ENCODE data around the gene CYBA.
A peak's percentile ranks its signal among the peaks of the same experiment; 100 is the strongest.

DNA sequence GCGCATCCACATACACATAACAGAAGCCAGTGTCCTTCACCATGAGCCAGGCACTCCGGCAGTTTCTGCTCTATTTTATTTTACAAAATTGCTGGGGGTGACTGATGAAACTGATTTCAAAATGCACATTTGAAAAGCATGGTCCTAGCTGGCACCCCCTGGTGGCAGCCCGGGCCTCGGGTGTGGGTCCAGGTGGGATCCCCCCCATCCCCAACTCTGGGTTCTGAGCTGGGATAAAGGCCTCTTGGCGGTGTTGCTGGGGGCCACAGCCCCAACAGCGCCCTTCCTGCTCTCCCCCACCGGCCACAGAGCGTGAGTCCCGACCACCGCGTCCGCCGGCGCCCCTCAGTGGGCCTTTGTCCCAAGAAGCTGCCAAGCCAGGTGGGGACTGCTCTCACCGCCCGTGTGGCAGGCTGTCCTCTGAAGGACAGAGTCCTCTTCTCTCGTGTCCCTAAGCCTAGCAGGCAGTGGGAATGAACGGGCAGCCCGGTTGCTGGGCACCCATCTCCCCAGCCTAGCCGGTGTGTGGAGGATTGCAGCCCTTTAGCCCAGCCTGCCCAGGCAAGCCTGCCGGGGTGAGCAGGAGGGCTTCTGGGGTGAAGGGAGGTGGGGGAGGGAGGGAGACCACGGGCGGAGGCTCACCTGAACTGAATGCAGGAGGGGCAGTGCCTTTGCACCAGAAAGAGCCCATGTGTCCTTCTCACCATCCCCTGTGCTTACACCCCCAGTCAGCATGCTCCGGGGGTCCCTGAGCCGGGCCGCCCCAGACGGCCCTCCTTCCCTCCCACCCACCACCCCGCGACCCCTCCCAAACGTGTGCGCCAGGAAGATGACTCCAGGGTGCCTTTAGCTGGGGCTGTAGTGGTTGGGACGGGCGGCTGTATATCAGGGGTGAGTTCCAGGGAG, 34.6 kb upstream of the CYBA start:
- TF ChIP-seq POLR2A (IDR thresholded peaks at IDR 0.05; ENCODE audit: low read depth, low read length), result no peak
- TF ChIP-seq, protein P1, sequence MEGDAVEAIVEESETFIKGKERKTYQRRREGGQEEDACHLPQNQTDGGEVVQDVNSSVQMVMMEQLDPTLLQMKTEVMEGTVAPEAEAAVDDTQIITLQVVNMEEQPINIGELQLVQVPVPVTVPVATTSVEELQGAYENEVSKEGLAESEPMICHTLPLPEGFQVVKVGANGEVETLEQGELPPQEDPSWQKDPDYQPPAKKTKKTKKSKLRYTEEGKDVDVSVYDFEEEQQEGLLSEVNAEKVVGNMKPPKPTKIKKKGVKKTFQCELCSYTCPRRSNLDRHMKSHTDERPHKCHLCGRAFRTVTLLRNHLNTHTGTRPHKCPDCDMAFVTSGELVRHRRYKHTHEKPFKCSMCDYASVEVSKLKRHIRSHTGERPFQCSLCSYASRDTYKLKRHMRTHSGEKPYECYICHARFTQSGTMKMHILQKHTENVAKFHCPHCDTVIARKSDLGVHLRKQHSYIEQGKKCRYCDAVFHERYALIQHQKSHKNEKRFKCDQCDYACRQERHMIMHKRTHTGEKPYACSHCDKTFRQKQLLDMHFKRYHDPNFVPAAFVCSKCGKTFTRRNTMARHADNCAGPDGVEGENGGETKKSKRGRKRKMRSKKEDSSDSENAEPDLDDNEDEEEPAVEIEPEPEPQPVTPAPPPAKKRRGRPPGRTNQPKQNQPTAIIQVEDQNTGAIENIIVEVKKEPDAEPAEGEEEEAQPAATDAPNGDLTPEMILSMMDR (conservative IDR thresholded peaks at IDR 0.05; ENCODE audit: low read depth, low read length), result peak; percentile 77
- peak; percentile 46 for TF ChIP-seq RAD21 (IDR thresholded peaks at IDR 0.05; ENCODE audit: low read length)
- no peak; the same call in 1 of the 2 replicates for TF ChIP-seq MAZ (IDR thresholded peaks at IDR 0.05; ENCODE audit: borderline replicate concordance, low read depth, low read length)
- TF ChIP-seq RCOR1 (IDR thresholded peaks at IDR 0.05; ENCODE audit: insufficient replicate concordance, low read length), result no peak
- TF ChIP-seq NFE2L2 (IDR thresholded peaks at IDR 0.05; ENCODE audit: low read depth, low read length), result no peak
- TF ChIP-seq, protein P2, sequence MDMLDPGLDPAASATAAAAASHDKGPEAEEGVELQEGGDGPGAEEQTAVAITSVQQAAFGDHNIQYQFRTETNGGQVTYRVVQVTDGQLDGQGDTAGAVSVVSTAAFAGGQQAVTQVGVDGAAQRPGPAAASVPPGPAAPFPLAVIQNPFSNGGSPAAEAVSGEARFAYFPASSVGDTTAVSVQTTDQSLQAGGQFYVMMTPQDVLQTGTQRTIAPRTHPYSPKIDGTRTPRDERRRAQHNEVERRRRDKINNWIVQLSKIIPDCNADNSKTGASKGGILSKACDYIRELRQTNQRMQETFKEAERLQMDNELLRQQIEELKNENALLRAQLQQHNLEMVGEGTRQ (IDR thresholded peaks at IDR 0.05; ENCODE audit: low read depth, low read length), result no peak
- TF ChIP-seq, protein P3, sequence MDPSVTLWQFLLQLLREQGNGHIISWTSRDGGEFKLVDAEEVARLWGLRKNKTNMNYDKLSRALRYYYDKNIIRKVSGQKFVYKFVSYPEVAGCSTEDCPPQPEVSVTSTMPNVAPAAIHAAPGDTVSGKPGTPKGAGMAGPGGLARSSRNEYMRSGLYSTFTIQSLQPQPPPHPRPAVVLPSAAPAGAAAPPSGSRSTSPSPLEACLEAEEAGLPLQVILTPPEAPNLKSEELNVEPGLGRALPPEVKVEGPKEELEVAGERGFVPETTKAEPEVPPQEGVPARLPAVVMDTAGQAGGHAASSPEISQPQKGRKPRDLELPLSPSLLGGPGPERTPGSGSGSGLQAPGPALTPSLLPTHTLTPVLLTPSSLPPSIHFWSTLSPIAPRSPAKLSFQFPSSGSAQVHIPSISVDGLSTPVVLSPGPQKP (IDR thresholded peaks at IDR 0.05; ENCODE audit: borderline replicate concordance, low read depth, low read length), result no peak
- peak; percentile 67 for TF ChIP-seq SMC3 (IDR thresholded peaks at IDR 0.05; ENCODE audit: low read depth, low read length)
- TF ChIP-seq CHD1 (IDR thresholded peaks at IDR 0.05; ENCODE audit: low read depth, low read length), result no peak
- TF ChIP-seq CEBPB (IDR thresholded peaks at IDR 0.05; ENCODE audit: low read depth, low read length), result peak; percentile 46; the same call in 1 of the 2 replicates
- peak; percentile 61; the same call in 1 of the 2 replicates for TF ChIP-seq FOS (IDR thresholded peaks at IDR 0.05; ENCODE audit: low read depth, low read length)
- TF ChIP-seq BHLHE40 (IDR thresholded peaks at IDR 0.05; ENCODE audit: low read depth, low read length), result peak; percentile 5; the same call in 1 of the 2 replicates
- no peak for TF ChIP-seq RFX5 (IDR thresholded peaks at IDR 0.05; ENCODE audit: low read depth, low read length)

All from IMR-90 (cell line).